CD4-positive, alpha-beta memory T cell (primary cell): Measurements from ENCODE around the gene TRRAP. TPM values are rescaled to one million over a fixed set of nuclear protein-coding genes. Genes with fewer than 3 reads are reported as not detected.

Source experiments
- CTCF ChIA-PET: fragments of 350-600 bp; sonication (Branson Sonifier 250); formaldehyde crosslinking; loops from one replicate; lab custom pipeline; 2021; ENCODE audit warnings: inconsistent platforms; ENCODE audit not compliant: partially characterized antibody; lab: Charles Lee
- POLR2A ChIA-PET: fragments of 350-600 bp; sonication (Branson Sonifier 250); formaldehyde crosslinking; loops from one replicate; lab custom pipeline; 2021; ENCODE audit not compliant: partially characterized antibody; lab: Charles Lee
- DNase-seq, 5 donors: peaks; one replicate each; pipeline versions ENCODE4 v3.0.0 to v3.0.0-alpha.2; 2020 to 2022; ENCODE audit warnings: mixed read lengths in 1 of 5
- H3K27ac ChIP-seq: one replicate; pipeline ENCODE4 v1.7.0; 2013; ENCODE audit warnings: low read depth, low read length
- H3K27me3 ChIP-seq: 2 replicates; pipeline ENCODE4 v1.7.0; 2013; ENCODE audit warnings: mild to moderate bottlenecking, low read length, moderate library complexity; ENCODE audit not compliant: insufficient read depth
- H3K36me3 ChIP-seq: 2 replicates; pipeline ENCODE4 v1.7.0; 2013; ENCODE audit warnings: mild to moderate bottlenecking, low read length, moderate library complexity; ENCODE audit not compliant: insufficient read depth
- H3K4me1 ChIP-seq: 2 replicates; pipeline ENCODE4 v1.7.0; 2013; ENCODE audit warnings: mild to moderate bottlenecking, low read length, moderate library complexity; ENCODE audit not compliant: insufficient read depth
- H3K4me3 ChIP-seq, 2 donors: one replicate each; pipeline ENCODE4 v1.7.0; 2013; ENCODE audit warnings: low read length in 2 of 2, mild to moderate bottlenecking in 1 of 2
- H3K9me3 ChIP-seq, 2 donors: one replicate each; pipeline ENCODE4 v1.7.0; 2013; ENCODE audit warnings: low read length in 2 of 2, control low read depth in 1 of 2; ENCODE audit not compliant: control insufficient read depth in 1 of 2
- H3K27ac Mint-ChIP-seq, 7 donors: one replicate each; pipeline ENCODE4 v1.8.0; 2020 to 2021; ENCODE audit warnings: mixed read lengths in 7 of 7, mild to moderate bottlenecking in 6 of 7, inconsistent platforms in 3 of 7, moderate library complexity in 3 of 7
- H3K27me3 Mint-ChIP-seq, 2 donors: one replicate each; pipeline ENCODE4 v1.8.0; 2020 to 2021; ENCODE audit warnings: mixed read lengths in 2 of 2
- H3K36me3 Mint-ChIP-seq, 2 donors: one replicate each; pipeline ENCODE4 v1.8.0; 2020 to 2021; ENCODE audit warnings: mixed read lengths in 2 of 2, inconsistent platforms in 1 of 2, mild to moderate bottlenecking in 1 of 2
- H3K4me1 Mint-ChIP-seq, 4 donors: one replicate each; pipeline ENCODE4 v1.8.0; 2020 to 2021; ENCODE audit warnings: mixed read lengths in 4 of 4, mild to moderate bottlenecking in 1 of 4
- H3K4me3 Mint-ChIP-seq, 8 donors: one replicate each; pipeline ENCODE4 v1.8.0; 2020 to 2021; ENCODE audit warnings: mixed read lengths in 8 of 8, mild to moderate bottlenecking in 7 of 8, moderate library complexity in 6 of 8, inconsistent platforms in 3 of 8
- H3K9me3 Mint-ChIP-seq, 8 donors: one replicate each; pipeline ENCODE4 v1.8.0; 2020 to 2021; ENCODE audit warnings: mixed read lengths in 8 of 8, mild to moderate bottlenecking in 5 of 8, inconsistent platforms in 3 of 8, moderate library complexity in 1 of 8
- intact Hi-C: fragments of 100-400 bp; cut with micrococcal nuclease; formaldehyde crosslinking; loops from one replicate; pipeline ENCODE4 v1.15.1; 2023
- polyA plus RNA-seq, 2 donors: library from polyadenylated mRNA; unstranded; fragments of 300-500 nt; fragmentation: Illumina TruSeq; gene quantifications; one replicate each; pipeline ENCODE4 v1.2.3, GENCODE V29; 2021
- total RNA-seq, 2 experiments: library from RNA; stranded (reverse); gene quantifications; one replicate each; pipeline ENCODE4 v1.2.3, GENCODE V29; 2021

TRRAP gene
- total and polyA plus RNA-seq, 4 experiments from 2014 or later, result 0.42 to 89.9 (median 46.0) TPM

DNA sequence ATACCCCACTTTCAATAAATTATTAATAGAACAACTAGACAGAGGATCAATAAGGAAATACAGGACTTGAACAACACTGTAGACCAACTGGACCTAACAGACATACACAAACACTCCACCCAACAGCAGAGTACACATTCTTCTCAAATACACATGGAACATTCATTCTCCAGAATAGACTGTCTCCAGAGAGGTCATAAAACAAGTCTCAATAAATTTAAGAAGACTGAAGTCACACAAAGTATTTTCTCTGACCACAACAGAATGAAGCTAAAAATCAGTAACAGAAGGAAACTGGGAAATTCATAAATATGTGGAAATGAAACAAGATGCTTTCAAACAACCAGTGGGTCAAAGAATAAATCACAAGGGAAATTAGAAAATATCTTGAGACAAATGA is 145.7 kb downstream of the TRRAP start:
- H3K27me3 ChIP-seq, result no peaks in the 10 kb centered on the region
- no peak overlapping the region for H3K4me3 Mint-ChIP-seq
- peak overlapping the region in 3 of 7 donors; percentile 13 to 72 (median 59) for H3K27ac Mint-ChIP-seq
- H3K36me3 Mint-ChIP-seq, result peaks cover 39 to 40% of the 10 kb centered on the region in 2 donors
- ChIA-PET CTCF (interaction anchor here (0.8 kb wide), 1 partner anchor 289 kb away, joined by 4 read pairs; no protein-coding TSS in a partner anchor), POLR2A (no interaction called here)
- no peaks in the 10 kb centered on the region for H3K9me3 ChIP-seq
- peaks cover 0 to 10% (median 6%) of the 10 kb centered on the region in 4 donors for H3K4me1 Mint-ChIP-seq
- intact Hi-C loops, result no loop called here
- no peaks in the 10 kb centered on the region for H3K9me3 Mint-ChIP-seq
- no peaks in the 10 kb centered on the region for H3K27me3 Mint-ChIP-seq
- H3K4me3 ChIP-seq, result no peak overlapping the region
- no peak overlapping the region for H3K27ac ChIP-seq
- H3K36me3 ChIP-seq, result peaks cover 16% of the 10 kb centered on the region
- no peaks in the 10 kb centered on the region for H3K4me1 ChIP-seq
- DNase-seq, result no peak

DNA sequence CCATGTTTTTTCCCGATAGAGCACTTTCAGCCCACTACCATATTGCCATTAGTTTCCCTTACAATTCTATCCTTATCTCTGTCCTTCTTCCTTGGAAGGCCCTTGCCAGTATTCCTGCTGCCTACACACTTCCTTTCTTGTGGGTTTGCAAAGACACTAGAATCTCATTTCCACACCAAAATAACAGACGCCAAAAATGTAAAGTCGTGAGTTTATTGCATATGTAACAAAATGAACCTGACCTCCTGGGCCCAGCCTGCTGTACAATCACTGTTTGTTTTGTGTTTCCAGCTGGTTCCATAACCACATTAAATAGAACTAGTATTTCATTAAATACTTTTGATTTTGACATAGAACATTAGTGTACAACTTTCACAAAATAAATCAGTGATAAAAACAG is 148.9 kb downstream of the TRRAP start:
- Mint-ChIP-seq H3K9me3 (no peaks in the 10 kb centered on the region), H3K36me3 (peaks cover 33 to 57% of the 10 kb centered on the region in 2 donors), H3K27me3 (no peaks in the 10 kb centered on the region), H3K4me3 (no peak overlapping the region), H3K27ac (peak overlapping the region in 4 of 7 donors; percentile 10 to 69 (median 37)), H3K4me1 (peaks cover 0 to 6% (median 6%) of the 10 kb centered on the region in 4 donors)
- POLR2A ChIA-PET, result no interaction called here
- Histone ChIP-seq H3K27me3 (no peaks in the 10 kb centered on the region), H3K4me3 (no peak overlapping the region), H3K36me3 (peaks cover 28% of the 10 kb centered on the region), H3K4me1 (no peaks in the 10 kb centered on the region), H3K27ac (no peak overlapping the region), H3K9me3 (no peaks in the 10 kb centered on the region)
- CTCF ChIA-PET, result interaction anchor here (1.0 to 1.3 kb wide), 2 partner anchors 13 kb away, joined by 3 to 5 read pairs; no protein-coding TSS in a partner anchor
- no peak for DNase-seq
- intact Hi-C loops, result no loop called here

DNA sequence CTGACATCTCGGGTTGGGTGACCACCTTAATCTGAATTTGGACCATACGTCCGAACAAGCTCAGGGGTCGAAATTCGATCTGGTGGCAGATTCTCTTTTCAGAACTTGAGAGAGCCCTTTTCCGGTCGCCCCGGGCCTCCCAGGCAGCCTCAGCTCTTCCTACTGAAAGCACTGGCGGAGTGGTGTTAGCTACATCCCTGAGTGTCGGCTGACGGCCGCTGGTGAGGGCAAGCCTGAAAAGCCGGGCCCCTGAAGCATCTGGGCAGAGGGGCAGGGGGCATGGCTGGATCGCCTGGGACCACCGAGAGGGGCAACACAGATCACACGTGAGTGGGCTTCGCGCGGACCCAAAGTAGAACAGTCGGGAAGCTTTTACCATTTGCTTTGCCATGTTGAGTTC is 149.5 kb downstream of the TRRAP start:
- Mint-ChIP-seq H3K27ac (no peak overlapping the region), H3K4me3 (no peak overlapping the region), H3K9me3 (no peaks in the 10 kb centered on the region), H3K36me3 (peaks cover 33 to 61% of the 10 kb centered on the region in 2 donors), H3K27me3 (no peaks in the 10 kb centered on the region), H3K4me1 (peaks cover 0 to 6% (median 6%) of the 10 kb centered on the region in 4 donors)
- intact Hi-C loops, result no loop called here
- Histone ChIP-seq H3K27ac (no peak overlapping the region), H3K4me1 (no peaks in the 10 kb centered on the region), H3K4me3 (no peak overlapping the region), H3K27me3 (no peaks in the 10 kb centered on the region), H3K9me3 (no peaks in the 10 kb centered on the region), H3K36me3 (peaks cover 30% of the 10 kb centered on the region)
- POLR2A ChIA-PET, result no interaction called here
- no peak for DNase-seq
- CTCF ChIA-PET, result interaction anchor here (0.6 to 1.3 kb wide), 3 partner anchors 8 to 13 kb away, joined by 3 to 5 read pairs (median 3); no protein-coding TSS in a partner anchor

DNA sequence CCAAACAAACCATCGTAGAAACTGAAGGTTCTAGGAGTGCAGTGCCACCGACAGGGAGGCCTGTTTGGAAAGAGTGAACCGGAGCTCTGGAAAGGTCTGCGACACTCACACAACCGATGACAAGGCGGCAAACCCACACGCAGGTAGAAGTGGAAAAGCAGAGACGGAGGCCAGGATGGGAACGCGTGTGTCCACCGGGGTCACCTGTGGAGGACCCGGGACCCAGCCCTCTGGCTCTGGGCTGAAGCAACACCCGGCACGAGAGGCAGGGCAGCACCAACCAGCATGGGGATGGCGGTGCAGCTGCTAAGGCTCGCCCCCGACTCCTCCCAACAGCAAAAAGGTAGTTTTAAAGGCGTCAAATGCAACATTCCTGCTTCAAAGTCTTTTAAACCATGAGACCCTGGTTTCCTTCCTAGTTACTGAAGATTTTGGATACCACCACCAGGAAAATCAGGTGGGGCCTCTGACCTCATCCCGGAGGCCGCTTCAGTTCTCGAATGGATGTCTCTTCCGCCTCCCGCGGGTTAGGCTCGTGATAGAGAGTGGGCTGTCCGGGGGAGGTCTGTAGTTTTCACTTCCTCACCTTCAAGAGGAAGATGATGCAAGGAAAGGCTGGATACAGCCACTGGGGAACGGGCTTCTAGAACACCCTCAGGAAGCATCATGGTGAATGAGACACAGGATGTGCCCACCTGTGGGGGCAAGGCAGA is 150.1 kb downstream of the TRRAP start:
- ChIA-PET CTCF (interaction anchor here (0.6 to 0.7 kb wide), 2 partner anchors 8 to 9 kb away, joined by 3 read pairs; no protein-coding TSS in a partner anchor), POLR2A (no interaction called here)
- H3K9me3 Mint-ChIP-seq, result no peaks in the 10 kb centered on the region
- Histone ChIP-seq H3K27ac (no peak overlapping the region), H3K4me3 (no peak overlapping the region), H3K4me1 (no peaks in the 10 kb centered on the region), H3K9me3 (no peaks in the 10 kb centered on the region), H3K27me3 (no peaks in the 10 kb centered on the region), H3K36me3 (peaks cover 36% of the 10 kb centered on the region)
- H3K27ac Mint-ChIP-seq, result peak overlapping the region in 4 of 7 donors; percentile 46 to 82 (median 65)
- intact Hi-C loops, result no loop called here
- no peak overlapping the region for H3K4me3 Mint-ChIP-seq
- no peaks in the 10 kb centered on the region for H3K27me3 Mint-ChIP-seq
- DNase-seq, result no peak
- H3K4me1 Mint-ChIP-seq, result peaks cover 0 to 4% (median under 1%) of the 10 kb centered on the region in 4 donors
- peaks cover 27 to 59% of the 10 kb centered on the region in 2 donors for H3K36me3 Mint-ChIP-seq

DNA sequence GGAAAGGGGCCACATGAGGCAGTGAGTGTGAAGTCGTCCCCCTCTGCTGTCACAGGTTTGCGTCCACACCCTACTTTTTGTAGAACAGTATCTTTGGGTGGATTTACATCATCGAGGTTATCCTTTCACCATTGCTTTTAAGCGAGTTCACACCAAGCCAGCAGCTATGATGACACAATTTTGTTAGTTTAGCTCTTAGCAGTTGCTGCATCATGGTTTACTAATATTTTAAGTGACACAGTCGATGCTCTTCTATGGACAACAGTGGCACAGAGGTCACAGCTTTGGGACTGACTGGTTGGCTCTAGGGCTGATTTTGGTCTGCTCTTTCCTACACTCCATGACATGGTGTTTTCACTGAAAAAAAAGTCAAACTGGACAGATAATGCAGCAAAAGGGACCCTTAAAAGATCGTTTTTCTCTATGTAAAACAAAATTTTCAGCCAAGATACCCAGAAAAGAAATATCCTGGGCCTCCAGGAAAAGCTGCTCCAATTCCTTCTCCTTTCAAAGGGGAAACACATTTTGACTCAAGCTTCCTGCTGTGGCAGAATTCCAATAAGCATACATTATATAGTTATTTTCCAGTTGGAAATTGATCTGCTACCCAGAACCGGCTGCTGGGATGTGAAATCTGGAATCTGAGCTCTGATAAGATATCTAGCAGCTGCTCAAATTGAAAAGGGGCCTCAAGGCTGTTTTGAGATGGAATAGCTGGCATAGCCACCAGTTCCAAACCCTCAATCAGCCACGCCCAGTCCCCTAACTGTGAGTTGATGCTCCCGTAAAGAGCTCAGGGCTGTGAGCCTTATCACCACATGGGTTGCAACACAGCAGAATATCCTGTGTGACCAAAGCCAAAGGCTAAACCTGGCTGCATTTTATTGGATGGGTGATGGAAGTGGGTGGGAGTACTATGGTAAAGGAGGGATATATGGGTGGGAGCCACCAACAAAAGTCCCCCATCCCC is 151.4 kb downstream of the TRRAP start:
- H3K4me3 Mint-ChIP-seq, result no peak overlapping the region
- intact Hi-C loops, result no loop called here
- Histone ChIP-seq H3K9me3 (no peaks in the 10 kb centered on the region), H3K36me3 (peaks cover 46% of the 10 kb centered on the region), H3K4me3 (no peak overlapping the region), H3K27me3 (no peaks in the 10 kb centered on the region), H3K27ac (no peak overlapping the region), H3K4me1 (no peaks in the 10 kb centered on the region)
- peaks cover 32 to 66% of the 10 kb centered on the region in 2 donors for H3K36me3 Mint-ChIP-seq
- no peaks in the 10 kb centered on the region for H3K27me3 Mint-ChIP-seq
- ChIA-PET CTCF (interaction anchor here (1.1 to 3.0 kb wide), 2 partner anchors 10 to 284 kb away, joined by 4 to 14 read pairs; no protein-coding TSS in a partner anchor), POLR2A (no interaction called here)
- no peaks in the 10 kb centered on the region for H3K9me3 Mint-ChIP-seq
- H3K4me1 Mint-ChIP-seq, result peaks cover 0 to 3% (median 0%) of the 10 kb centered on the region in 4 donors
- H3K27ac Mint-ChIP-seq, result peak overlapping the region in 6 of 7 donors; percentile 24 to 84 (median 52)
- no peak for DNase-seq

DNA sequence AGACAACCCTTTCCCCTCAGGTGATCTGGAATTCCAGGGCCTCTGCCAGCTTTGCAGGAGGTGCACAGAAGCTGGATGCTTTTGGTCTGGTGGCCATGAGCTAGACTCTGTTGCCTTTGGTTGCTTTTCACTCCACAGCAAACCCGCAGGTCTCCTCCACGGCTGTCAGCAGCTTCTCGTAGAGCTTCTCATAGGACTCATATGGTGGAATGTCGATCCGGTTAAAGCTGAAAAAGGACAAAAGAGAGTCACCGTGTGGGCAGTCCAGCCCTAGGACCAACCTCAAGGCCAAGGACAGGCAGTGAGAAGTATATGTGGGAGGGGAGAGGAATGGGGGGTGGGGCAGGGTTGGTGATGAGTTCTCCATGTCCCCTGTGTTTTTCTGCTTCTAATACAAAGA is 152.1 kb downstream of the TRRAP start:
- Mint-ChIP-seq H3K27ac (peak overlapping the region in 2 of 7 donors; percentile 47 to 70), H3K4me1 (peaks cover 0 to 3% (median 0%) of the 10 kb centered on the region in 4 donors), H3K4me3 (no peak overlapping the region), H3K27me3 (no peaks in the 10 kb centered on the region), H3K36me3 (peaks cover 37 to 73% of the 10 kb centered on the region in 2 donors), H3K9me3 (no peaks in the 10 kb centered on the region)
- ChIA-PET POLR2A (no interaction called here), CTCF (interaction anchor here (1.1 to 3.0 kb wide), 2 partner anchors 10 to 283 kb away, joined by 4 to 14 read pairs; no protein-coding TSS in a partner anchor)
- Histone ChIP-seq H3K9me3 (no peaks in the 10 kb centered on the region), H3K4me3 (no peak overlapping the region), H3K36me3 (peaks cover 53% of the 10 kb centered on the region), H3K4me1 (no peaks in the 10 kb centered on the region), H3K27ac (no peak overlapping the region), H3K27me3 (no peaks in the 10 kb centered on the region)
- intact Hi-C loops, result no loop called here
- DNase-seq, result no peak
